Stimulated activated CD8-positive, alpha-beta memory T cell treated with anti-CD3 and anti-CD28 coated beads, Interleukin-4, amount 100 ng/mL, for 4 hours (primary cell): ENCODE measurements around the gene KRTAP10-7.

Experiments
- DNase-seq, 2 donors: peaks; one replicate each; pipeline ENCODE4 v3.0.0-alpha.2; 2020; ENCODE audit warnings: low read depth in 2 of 2, low spot score in 1 of 2

The KRTAP10-7 gene

DNA sequence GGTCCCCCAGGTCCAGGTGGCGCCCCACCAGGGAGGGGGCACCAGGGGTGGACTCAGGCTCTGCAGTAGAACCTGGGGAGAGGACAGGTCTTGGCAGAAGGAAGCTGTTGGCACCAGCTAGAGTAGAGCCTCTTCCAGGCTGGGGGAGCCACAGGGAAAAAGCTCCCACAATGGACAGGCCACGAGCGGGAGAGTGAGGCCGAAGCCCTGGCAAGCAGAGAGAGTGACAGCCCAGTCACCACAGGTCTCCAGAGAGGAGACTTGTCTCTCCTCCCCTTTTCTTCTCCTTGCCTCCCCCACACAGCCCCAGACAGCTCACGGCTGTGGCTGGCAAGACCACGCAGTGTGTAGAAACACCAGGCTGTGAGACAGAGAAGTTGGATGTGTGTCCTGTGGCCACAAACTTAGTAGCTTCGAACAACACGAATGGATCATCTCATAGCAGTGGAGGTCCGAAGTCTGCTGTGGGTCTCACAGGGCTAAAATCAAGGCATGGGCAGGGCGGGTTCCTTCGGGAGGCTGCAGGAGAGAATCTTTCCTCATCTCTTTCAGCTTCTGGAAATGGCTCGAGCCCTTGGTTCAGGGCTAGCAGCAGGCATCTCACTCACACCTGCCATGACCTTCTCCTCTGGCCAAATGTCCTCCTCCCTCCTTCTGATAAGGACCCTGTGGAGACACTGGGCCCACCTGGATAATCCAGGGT, 50.7 kb downstream of the KRTAP10-7 start:
- DNase-seq: no peak
